ENCODE measurements around the gene CD9.

DNA sequence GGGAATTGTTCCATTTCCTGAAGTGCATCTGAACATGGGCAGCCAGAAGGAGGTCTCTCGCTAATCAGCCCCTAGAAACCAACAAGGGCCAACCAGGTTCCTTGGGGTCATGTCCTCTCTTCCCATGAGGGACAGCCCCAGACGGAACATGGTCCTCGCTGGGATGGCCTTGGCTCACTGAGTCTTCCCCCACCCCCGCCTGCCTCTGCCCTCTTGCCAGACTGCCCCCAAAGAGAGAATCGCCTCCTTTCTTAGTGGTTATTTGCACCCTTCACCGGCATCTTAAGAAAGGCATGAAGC lies 36.4 kb downstream of the CD9 start:
- TF ChIP-seq, protein P1, sequence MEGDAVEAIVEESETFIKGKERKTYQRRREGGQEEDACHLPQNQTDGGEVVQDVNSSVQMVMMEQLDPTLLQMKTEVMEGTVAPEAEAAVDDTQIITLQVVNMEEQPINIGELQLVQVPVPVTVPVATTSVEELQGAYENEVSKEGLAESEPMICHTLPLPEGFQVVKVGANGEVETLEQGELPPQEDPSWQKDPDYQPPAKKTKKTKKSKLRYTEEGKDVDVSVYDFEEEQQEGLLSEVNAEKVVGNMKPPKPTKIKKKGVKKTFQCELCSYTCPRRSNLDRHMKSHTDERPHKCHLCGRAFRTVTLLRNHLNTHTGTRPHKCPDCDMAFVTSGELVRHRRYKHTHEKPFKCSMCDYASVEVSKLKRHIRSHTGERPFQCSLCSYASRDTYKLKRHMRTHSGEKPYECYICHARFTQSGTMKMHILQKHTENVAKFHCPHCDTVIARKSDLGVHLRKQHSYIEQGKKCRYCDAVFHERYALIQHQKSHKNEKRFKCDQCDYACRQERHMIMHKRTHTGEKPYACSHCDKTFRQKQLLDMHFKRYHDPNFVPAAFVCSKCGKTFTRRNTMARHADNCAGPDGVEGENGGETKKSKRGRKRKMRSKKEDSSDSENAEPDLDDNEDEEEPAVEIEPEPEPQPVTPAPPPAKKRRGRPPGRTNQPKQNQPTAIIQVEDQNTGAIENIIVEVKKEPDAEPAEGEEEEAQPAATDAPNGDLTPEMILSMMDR (IDR thresholded peaks at IDR 0.05) = no peak
- no peak for TF ChIP-seq POLR2A (IDR thresholded peaks at IDR 0.05)
